Measurements from ENCODE around the gene PCBP3. TPM values are rescaled to one million over a fixed set of nuclear protein-coding genes. Genes with fewer than 3 reads are reported as not detected.
"Not testable (repeated sequence)": the region's sequence is repeated elsewhere in the genome, so short reads cannot be mapped to it uniquely, and the experiment has no call there.

The PCBP3 gene
- total RNA-seq, 2 donors from 2014 or later, result 0.77 to 17.2 TPM

DNA sequence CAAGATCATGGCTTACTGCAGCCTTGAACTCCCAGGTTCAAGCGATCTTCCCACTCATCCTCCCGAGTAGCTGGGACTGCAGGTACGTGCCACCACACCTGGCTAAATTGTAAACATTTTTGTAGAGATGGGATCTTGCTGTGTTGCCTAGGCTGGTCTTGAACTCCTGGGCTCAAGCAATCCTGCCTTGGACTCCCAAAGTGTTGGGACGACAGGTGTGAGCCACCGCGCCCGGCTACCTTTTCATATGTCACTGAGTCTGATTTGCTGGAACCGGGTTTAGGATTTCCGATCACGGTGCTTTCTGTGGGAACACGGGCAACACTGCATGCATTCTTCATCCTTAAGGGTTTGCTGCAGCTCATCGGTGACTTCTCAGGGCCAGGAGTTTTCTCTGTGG, 32.2 kb upstream of the PCBP3 start:
- Histone ChIP-seq H3K9me3 (no peaks in the 10 kb centered on the region), H3K27me3 (replicated peaks; ENCODE audit: insufficient read depth) (peaks cover 2% of the 10 kb centered on the region), H3K4me1 (replicated peaks) (no peaks in the 10 kb centered on the region), H3K4me3 (no peak overlapping the region), H3K27ac (no peak overlapping the region), H3K36me3 (no peaks in the 10 kb centered on the region)
- TF ChIP-seq POLR2A (IDR thresholded peaks at IDR 0.05) (no peak), POLR2AphosphoS5 (IDR thresholded peaks at IDR 0.05) (no peak)
- TF ChIP-seq, protein P1, sequence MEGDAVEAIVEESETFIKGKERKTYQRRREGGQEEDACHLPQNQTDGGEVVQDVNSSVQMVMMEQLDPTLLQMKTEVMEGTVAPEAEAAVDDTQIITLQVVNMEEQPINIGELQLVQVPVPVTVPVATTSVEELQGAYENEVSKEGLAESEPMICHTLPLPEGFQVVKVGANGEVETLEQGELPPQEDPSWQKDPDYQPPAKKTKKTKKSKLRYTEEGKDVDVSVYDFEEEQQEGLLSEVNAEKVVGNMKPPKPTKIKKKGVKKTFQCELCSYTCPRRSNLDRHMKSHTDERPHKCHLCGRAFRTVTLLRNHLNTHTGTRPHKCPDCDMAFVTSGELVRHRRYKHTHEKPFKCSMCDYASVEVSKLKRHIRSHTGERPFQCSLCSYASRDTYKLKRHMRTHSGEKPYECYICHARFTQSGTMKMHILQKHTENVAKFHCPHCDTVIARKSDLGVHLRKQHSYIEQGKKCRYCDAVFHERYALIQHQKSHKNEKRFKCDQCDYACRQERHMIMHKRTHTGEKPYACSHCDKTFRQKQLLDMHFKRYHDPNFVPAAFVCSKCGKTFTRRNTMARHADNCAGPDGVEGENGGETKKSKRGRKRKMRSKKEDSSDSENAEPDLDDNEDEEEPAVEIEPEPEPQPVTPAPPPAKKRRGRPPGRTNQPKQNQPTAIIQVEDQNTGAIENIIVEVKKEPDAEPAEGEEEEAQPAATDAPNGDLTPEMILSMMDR (IDR thresholded peaks at IDR 0.05), result no peak
- WGBS, result 93% methylated on average over 12 of the region's 12 CpGs
- intact Hi-C loops (cut with DNase I), result no loop called here
- DNase-seq (ENCODE audit: low spot score), result no peak

DNA sequence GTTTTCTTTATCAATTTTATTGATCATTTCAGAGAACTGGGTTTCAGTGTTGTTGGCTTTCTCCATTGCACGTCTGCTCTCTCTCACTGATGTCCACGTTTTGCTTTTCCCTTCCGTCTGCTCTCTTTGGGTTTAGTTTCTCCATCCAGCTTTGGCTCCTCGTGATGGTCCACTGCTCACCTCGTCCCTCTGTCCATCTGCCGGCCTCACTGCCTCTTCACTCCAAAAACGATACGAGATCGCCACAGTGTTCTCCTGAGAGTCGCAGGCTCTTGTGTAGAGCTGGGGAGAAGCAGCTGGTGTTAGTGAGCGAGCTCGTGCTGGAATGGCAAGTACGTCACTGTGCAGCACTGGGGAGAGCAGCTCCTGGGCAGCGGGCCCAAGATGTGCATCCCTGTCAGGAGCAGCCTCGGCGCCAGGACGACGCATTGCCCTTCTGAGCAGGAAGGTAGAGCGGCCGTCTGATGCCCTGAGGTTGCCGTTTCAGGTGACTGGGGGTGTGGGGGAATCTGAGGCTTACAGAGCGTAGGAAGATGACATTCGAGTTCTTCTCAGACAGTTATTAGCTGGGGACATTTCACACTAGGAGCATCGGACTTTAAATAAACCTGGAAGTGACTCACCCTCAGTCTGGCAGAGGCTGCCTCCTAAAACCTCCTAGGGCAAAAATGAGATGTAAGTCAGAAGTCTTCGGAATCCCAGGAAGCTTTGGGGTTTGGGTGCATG, 31.4 kb upstream of the PCBP3 start:
- no peaks in the 10 kb centered on the region for H3K36me3 ChIP-seq
- H3K9me3 ChIP-seq, result no peaks in the 10 kb centered on the region
- no peak for DNase-seq (ENCODE audit: low spot score)
- H3K4me1 ChIP-seq (replicated peaks), result no peaks in the 10 kb centered on the region
- H3K27ac ChIP-seq, result no peak overlapping the region
- 54% methylated on average over 25 of the region's 25 CpGs for WGBS
- no peak overlapping the region for H3K4me3 ChIP-seq
- intact Hi-C loops (cut with DNase I), result no loop called here
- TF ChIP-seq POLR2AphosphoS5 (IDR thresholded peaks at IDR 0.05), result no peak
- TF ChIP-seq POLR2A (IDR thresholded peaks at IDR 0.05), result no peak
- TF ChIP-seq, protein P1 (IDR thresholded peaks at IDR 0.05), result no peak
- H3K27me3 ChIP-seq (replicated peaks; ENCODE audit: insufficient read depth), result peaks cover 2% of the 10 kb centered on the region

DNA sequence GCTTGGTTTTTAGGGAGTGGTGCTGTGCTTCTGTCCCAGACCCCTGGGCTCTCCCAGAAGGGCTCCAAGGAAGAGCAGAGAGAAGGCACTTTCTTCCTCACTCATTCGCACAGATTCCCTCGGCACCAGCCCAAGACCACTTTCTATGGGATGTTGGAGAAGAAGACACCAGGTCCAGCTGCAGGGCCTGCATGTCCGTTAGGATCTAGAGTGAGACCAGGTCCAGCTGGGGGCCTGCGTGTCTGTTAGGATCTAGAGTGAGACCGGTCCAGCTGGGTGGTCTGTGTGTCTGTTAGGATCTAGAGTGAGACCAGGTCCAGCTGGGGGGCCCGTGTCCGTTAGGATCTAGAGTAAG, 30.9 kb upstream of the PCBP3 start:
- intact Hi-C loops (cut with DNase I); DNase-seq (ENCODE audit: low spot score); H3K27ac ChIP-seq; H3K9me3 ChIP-seq; H3K36me3 ChIP-seq; H3K4me3 ChIP-seq; H3K27me3 ChIP-seq (replicated peaks; ENCODE audit: insufficient read depth); H3K4me1 ChIP-seq (replicated peaks): not testable (repeated sequence)
- WGBS, result 90% methylated on average over 5 of the region's 7 CpGs

DNA sequence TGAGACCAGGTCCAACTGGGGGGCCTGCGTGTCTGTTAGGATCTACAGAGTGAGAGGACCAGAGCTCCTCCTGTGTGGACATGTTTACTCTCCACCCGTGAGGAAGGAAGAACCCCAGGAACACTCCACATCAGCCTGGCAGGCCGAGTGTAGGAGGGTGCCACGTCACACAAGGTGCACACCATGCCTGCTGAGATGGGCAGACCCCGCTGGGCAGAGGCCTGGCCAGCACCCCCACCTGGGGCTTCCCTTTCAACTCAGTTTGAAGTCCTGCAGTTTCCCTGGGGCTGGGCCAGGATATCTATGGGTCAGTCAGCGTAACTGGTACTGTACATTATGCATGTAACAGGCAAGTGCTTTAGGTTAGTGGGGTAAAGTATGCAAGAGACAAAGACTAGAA, 30.1 kb upstream of the PCBP3 start:
- DNase-seq (ENCODE audit: low spot score), result no peak
- Histone ChIP-seq H3K36me3 (no peaks in the 10 kb centered on the region), H3K9me3 (no peaks in the 10 kb centered on the region), H3K27ac (no peak overlapping the region), H3K4me3 (no peak overlapping the region), H3K27me3 (replicated peaks; ENCODE audit: insufficient read depth) (peaks cover 2% of the 10 kb centered on the region), H3K4me1 (replicated peaks) (no peaks in the 10 kb centered on the region)
- 80% methylated on average over 6 of the region's 6 CpGs for WGBS
- intact Hi-C loops (cut with DNase I), result no loop called here
- TF ChIP-seq POLR2AphosphoS5 (IDR thresholded peaks at IDR 0.05) (no peak), POLR2A (IDR thresholded peaks at IDR 0.05) (no peak)
- TF ChIP-seq, protein P1 (IDR thresholded peaks at IDR 0.05), result no peak

DNA sequence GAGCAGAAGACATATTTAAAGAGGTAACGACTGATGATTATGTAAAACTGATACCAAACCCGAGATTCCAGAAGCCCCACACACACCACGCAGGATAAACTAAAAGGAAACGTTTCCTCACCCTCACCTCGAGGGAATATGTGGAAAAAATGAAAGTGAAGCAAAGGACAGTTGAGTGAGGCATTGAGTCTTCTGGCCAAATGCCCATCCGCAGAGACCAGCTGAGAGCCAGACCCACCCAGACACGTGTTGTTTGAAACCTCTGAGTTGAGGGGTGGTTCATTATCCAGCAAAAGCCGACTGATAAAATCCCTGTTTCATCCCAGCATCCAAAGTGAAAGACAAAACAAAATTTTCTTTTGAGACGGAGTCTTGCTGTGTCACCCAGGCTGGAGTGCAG, 29.6 kb upstream of the PCBP3 start:
- no peak for DNase-seq (ENCODE audit: low spot score)
- 62% methylated on average over 9 of the region's 9 CpGs for WGBS
- intact Hi-C loops (cut with DNase I), result no loop called here

More for the DNA sequence above, 29.6 kb upstream of the PCBP3 start:
- H3K36me3 ChIP-seq, result no peaks in the 10 kb centered on the region
- H3K4me3 ChIP-seq, result no peak overlapping the region
- H3K27ac ChIP-seq, result no peak overlapping the region
- H3K27me3 ChIP-seq (replicated peaks; ENCODE audit: insufficient read depth), result peaks cover 2% of the 10 kb centered on the region
- no peaks in the 10 kb centered on the region for H3K9me3 ChIP-seq
- H3K4me1 ChIP-seq (replicated peaks), result no peaks in the 10 kb centered on the region
- TF ChIP-seq POLR2AphosphoS5 (IDR thresholded peaks at IDR 0.05), result no peak
- TF ChIP-seq, protein P1 (IDR thresholded peaks at IDR 0.05), result no peak
- no peak for TF ChIP-seq POLR2A (IDR thresholded peaks at IDR 0.05)
